Epithelial cell of esophagus (primary cell): ENCODE results near the gene UPK1A.

Experiments
- DNase-seq: peaks from one replicate; pipeline ENCODE4 v3.0.0; 2010; ENCODE audit warnings: low read depth
- H3K4me3 ChIP-seq: 2 replicates; pipeline ENCODE4 v1.5.1; 2011; ENCODE audit warnings: mild to moderate bottlenecking, low read length, control low read depth
- TF ChIP-seq, protein P1 (sequence below): IDR thresholded peaks from 2 replicates; pipeline ENCODE4 v1.5.1; 2011; ENCODE audit warnings: low read depth, mild to moderate bottlenecking, low read length, control low read depth, inconsistent platforms; ENCODE audit not compliant: insufficient read depth; ENCODE audit errors: missing control alignments

UPK1A gene

DNA sequence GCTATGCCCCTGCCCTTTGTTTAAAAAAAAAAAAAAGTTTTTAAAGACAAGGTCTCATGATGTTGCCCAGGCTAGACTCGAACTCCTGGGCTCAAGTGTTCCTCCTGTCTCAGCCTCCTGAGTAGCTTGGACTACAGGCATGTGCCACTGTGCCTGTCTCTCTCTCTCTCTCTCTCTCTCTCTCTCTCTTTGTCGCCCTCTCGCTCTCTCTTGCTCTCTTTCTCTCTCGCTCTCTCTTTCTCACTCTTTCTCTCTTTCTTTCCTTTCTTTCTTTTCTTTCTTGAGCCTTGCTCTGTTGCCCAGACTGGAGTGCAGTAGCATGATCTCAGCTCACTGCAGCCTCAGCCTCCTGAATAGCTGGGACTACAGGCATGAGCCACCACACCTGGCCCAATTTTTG is 10.7 kb upstream of the UPK1A start:
- DNase-seq = no peak
- no peak overlapping the region for H3K4me3 ChIP-seq
- TF ChIP-seq, protein P1, sequence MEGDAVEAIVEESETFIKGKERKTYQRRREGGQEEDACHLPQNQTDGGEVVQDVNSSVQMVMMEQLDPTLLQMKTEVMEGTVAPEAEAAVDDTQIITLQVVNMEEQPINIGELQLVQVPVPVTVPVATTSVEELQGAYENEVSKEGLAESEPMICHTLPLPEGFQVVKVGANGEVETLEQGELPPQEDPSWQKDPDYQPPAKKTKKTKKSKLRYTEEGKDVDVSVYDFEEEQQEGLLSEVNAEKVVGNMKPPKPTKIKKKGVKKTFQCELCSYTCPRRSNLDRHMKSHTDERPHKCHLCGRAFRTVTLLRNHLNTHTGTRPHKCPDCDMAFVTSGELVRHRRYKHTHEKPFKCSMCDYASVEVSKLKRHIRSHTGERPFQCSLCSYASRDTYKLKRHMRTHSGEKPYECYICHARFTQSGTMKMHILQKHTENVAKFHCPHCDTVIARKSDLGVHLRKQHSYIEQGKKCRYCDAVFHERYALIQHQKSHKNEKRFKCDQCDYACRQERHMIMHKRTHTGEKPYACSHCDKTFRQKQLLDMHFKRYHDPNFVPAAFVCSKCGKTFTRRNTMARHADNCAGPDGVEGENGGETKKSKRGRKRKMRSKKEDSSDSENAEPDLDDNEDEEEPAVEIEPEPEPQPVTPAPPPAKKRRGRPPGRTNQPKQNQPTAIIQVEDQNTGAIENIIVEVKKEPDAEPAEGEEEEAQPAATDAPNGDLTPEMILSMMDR = no peak

DNA sequence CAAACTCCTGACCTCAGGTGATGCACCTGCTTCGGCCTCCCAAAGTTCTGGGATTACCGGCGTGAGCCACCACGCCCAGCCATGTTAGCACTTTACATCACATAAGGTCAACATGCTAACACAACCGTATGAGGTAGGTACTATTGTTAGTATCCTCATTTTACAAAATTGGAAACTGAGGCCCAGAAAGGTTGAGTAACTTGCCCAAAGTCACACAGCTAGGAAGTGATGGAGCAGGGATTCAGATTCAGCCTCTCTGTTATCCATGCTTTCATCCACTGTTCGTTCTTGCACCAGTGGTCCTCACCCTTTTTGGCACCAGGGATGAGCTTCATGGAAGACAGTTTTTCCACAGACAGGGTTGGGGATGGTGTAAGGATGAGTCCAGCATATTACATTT is 9.6 kb upstream of the UPK1A start:
- DNase-seq = no peak
- H3K4me3 ChIP-seq = no peak overlapping the region
- TF ChIP-seq, protein P1 = no peak

- DNase-seq = peak; percentile 14
- TF ChIP-seq, protein P1 = peak; percentile 18
- H3K4me3 ChIP-seq = no peak overlapping the region
Measured at GRCh38 chr19:35657904-35658700, 8.2 kb upstream of the UPK1A start.

DNA sequence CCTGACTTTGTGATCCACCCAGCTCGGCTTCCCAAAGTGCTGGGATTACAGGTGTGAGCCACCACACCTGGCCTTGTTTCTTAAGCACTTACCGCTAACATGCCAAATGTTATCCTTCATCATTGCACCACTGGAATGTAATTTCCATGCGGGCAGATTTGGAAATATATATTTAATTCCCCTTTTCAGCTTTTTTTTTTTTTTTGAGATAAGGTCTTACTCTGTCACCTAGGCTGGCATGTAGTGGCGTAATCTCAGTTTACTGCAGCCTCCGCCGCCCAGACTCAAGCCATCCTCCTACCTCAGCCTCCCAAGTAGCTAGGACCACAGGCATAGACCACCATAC is 4.3 kb upstream of the UPK1A start:
- DNase-seq = no peak

DNA sequence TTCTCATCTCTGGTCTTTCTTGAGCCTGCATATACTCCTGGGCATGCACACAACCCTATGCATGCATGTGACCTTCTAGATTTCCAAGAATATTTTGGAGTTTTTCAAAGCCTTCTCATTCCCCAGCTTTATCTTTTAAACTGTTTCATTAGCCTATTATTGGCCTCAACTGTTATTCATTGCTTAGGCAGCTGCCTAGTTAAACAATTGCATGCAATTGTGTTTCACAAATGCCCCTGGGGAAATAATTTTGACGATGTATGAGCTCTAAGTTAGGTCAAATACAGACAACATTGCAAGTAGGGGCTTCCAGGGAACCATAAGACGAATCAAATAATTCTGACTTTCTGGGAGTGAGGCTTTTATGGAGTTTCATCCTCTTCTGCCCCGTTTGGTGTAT is 2.3 kb upstream of the UPK1A start:
- no peak for DNase-seq
- no peak overlapping the region for H3K4me3 ChIP-seq
- TF ChIP-seq, protein P1 = no peak

More for the DNA sequence above, 4.3 kb upstream of the UPK1A start:
- H3K4me3 ChIP-seq = no peak overlapping the region
- TF ChIP-seq, protein P1 = no peak

DNA sequence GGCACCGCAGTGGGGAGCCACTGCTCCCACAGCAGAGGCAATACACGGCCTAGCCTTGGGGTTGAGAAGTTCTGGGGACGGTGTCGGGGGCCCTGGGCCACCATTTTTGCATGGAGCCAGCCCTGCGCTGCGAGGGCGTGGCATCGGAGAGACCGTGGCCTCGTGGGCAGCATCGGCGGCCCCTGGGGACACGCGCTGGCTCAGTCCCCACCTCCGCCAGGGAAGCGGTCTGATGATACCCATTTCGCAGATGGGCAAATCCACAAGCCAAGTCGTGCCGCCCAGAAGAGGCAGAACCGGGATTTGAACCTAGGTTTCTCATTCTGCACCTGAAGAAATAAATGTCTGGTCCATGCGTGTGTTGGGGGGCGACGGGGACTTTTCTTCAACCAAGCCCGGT is 1.2 kb upstream of the UPK1A start:
- DNase-seq = no peak
- no peak overlapping the region for H3K4me3 ChIP-seq
- TF ChIP-seq, protein P1 = no peak

GRCh38 chr19:35665604-35666003 is 713 bp upstream of the UPK1A start:
- H3K4me3 ChIP-seq = no peak overlapping the region
- DNase-seq = no peak
- TF ChIP-seq, protein P1 = no peak
